Mesenchymal stem cell (in vitro differentiated cells and primary cell): ENCODE results near the gene NEXMIF.
"Not testable (repeated sequence)": the region's sequence is repeated elsewhere in the genome, so short reads cannot be mapped to it uniquely, and the experiment has no call there.

ENCODE experiments used
- DNase-seq: peaks from one replicate; pipeline ENCODE4 v3.0.0-alpha.2; 2013
- H2AFZ ChIP-seq: one replicate; pipeline ENCODE4 v1.6.1; 2013; ENCODE audit warnings: low read depth, mild to moderate bottlenecking, control low read depth, inconsistent platforms, low read length, moderate library complexity
- H2AK5ac ChIP-seq: 2 replicates; pipeline ENCODE4 v1.6.1; 2013; ENCODE audit warnings: low read length, moderate library complexity, mild to moderate bottlenecking, inconsistent platforms; ENCODE audit not compliant: severe bottlenecking
- H2BK120ac ChIP-seq: one replicate; pipeline ENCODE4 v1.6.1; 2013; ENCODE audit warnings: low read depth, mild to moderate bottlenecking, inconsistent platforms, low read length, moderate library complexity
- H2BK12ac ChIP-seq, 2 experiments: one replicate each; pipeline ENCODE4 v1.6.1; 2013; ENCODE audit warnings: inconsistent platforms in 2 of 2, low read length in 2 of 2, mild to moderate bottlenecking in 2 of 2, moderate library complexity in 2 of 2, control low read depth in 1 of 2
- H2BK15ac ChIP-seq: one replicate; pipeline ENCODE4 v1.6.1; 2013; ENCODE audit warnings: mild to moderate bottlenecking, low read depth, inconsistent platforms; ENCODE audit not compliant: poor library complexity, severe bottlenecking
- H2BK5ac ChIP-seq: 2 replicates; pipeline ENCODE4 v1.6.1; 2013; ENCODE audit warnings: low read depth, mild to moderate bottlenecking, low read length, control low read depth, inconsistent platforms; ENCODE audit not compliant: poor library complexity, severe bottlenecking
- H3K14ac ChIP-seq, 2 experiments: one replicate each; pipeline ENCODE4 v1.6.1; 2013; ENCODE audit warnings: inconsistent platforms in 2 of 2, low read length in 2 of 2, control low read depth in 1 of 2, mild to moderate bottlenecking in 1 of 2, moderate library complexity in 1 of 2
- H3K18ac ChIP-seq, 2 experiments: one replicate each; pipeline ENCODE4 v1.6.1; 2013; ENCODE audit warnings: inconsistent platforms in 2 of 2, low read length in 2 of 2, control low read depth in 1 of 2, low read depth in 1 of 2, mild to moderate bottlenecking in 1 of 2
- H3K23ac ChIP-seq, 2 experiments: one replicate each; pipeline ENCODE4 v1.6.1; 2013; ENCODE audit warnings: inconsistent platforms in 2 of 2, low read length in 2 of 2, mild to moderate bottlenecking in 2 of 2, moderate library complexity in 2 of 2, control low read depth in 1 of 2
- H3K27ac ChIP-seq: 2 replicates; pipeline ENCODE4 v1.5.1; 2013; ENCODE audit warnings: mild to moderate bottlenecking, moderate library complexity, low read length, control low read depth, inconsistent platforms; ENCODE audit not compliant: poor library complexity, severe bottlenecking
- H3K27me3 ChIP-seq, 2 experiments: 2 replicates each; pipeline versions ENCODE4 v1.6.1 to v1.7.0; 2013; ENCODE audit warnings: low read length in 2 of 2, mild to moderate bottlenecking in 2 of 2, moderate library complexity in 2 of 2, control low read depth in 1 of 2, inconsistent platforms in 1 of 2; ENCODE audit not compliant: control insufficient read depth in 1 of 2, insufficient read depth in 1 of 2
- H3K36me3 ChIP-seq, 2 experiments: 2 replicates each; pipeline versions ENCODE4 v1.6.1 to v1.7.0; 2013; ENCODE audit warnings: low read length in 2 of 2, control low read depth in 1 of 2, inconsistent platforms in 1 of 2, low read depth in 1 of 2, mild to moderate bottlenecking in 1 of 2; ENCODE audit not compliant: insufficient read depth in 2 of 2, control insufficient read depth in 1 of 2
- H3K4ac ChIP-seq, 2 experiments: one replicate each; pipeline ENCODE4 v1.6.1; 2013; ENCODE audit warnings: inconsistent platforms in 2 of 2, low read length in 2 of 2, mild to moderate bottlenecking in 2 of 2, moderate library complexity in 2 of 2, control low read depth in 1 of 2, low read depth in 1 of 2
- H3K4me1 ChIP-seq: 2 replicates; pipeline ENCODE4 v1.6.1; 2013; ENCODE audit warnings: low read depth, low read length, control low read depth; ENCODE audit not compliant: control insufficient read depth, insufficient read depth
- H3K4me2 ChIP-seq: 2 replicates; pipeline ENCODE4 v1.6.1; 2013; ENCODE audit warnings: low read length, mild to moderate bottlenecking, inconsistent platforms; ENCODE audit not compliant: poor library complexity, severe bottlenecking
- H3K4me3 ChIP-seq, 2 experiments: 2 replicates each; pipeline versions ENCODE4 v1.5.1 to v1.7.0; 2013; ENCODE audit warnings: low read length in 2 of 2, mild to moderate bottlenecking in 2 of 2, control low read depth in 1 of 2, low read depth in 1 of 2; ENCODE audit not compliant: insufficient read depth in 1 of 2
- H3K79me1 ChIP-seq: replicated peaks from 2 replicates; pipeline ENCODE4 v1.6.1; 2013; ENCODE audit warnings: mild to moderate bottlenecking, control low read depth, low read length, inconsistent platforms; ENCODE audit not compliant: poor library complexity, severe bottlenecking
- H3K9ac ChIP-seq: 2 replicates; pipeline ENCODE4 v1.7.0; 2013; ENCODE audit warnings: mild to moderate bottlenecking, low read length, moderate library complexity
- H3K9me3 ChIP-seq: 2 replicates; pipeline ENCODE4 v1.7.0; 2013; ENCODE audit warnings: mild to moderate bottlenecking, low read length; ENCODE audit not compliant: control insufficient read depth
- H4K8ac ChIP-seq: one replicate; pipeline ENCODE4 v1.6.1; 2013; ENCODE audit warnings: inconsistent platforms, mild to moderate bottlenecking, low read length, moderate library complexity
- H4K91ac ChIP-seq: one replicate; pipeline ENCODE4 v1.6.1; 2013; ENCODE audit warnings: mild to moderate bottlenecking, low read length, inconsistent platforms
- WGBS: methylation state at CpG from one replicate; pipeline ENCODE4 v1.1.7; 2013; ENCODE audit warnings: mixed read lengths; 5-methylcytosine and 5-hydroxymethylcytosine counted together

The NEXMIF gene

GRCh38 chrX:74835566-74835965 lies 89.7 kb downstream of the NEXMIF start:
- H3K9ac ChIP-seq, result no peak overlapping the region
- no peaks in the 10 kb centered on the region for H3K4me1 ChIP-seq
- no peak overlapping the region for H3K18ac ChIP-seq
- no peak overlapping the region for H3K23ac ChIP-seq
- H3K79me1 ChIP-seq, result no peaks in the 10 kb centered on the region
- H2AFZ ChIP-seq, result no peak overlapping the region
- H3K4ac ChIP-seq, result no peak overlapping the region
- no peak overlapping the region for H2BK15ac ChIP-seq
- H3K27me3 ChIP-seq, result no peaks in the 10 kb centered on the region
- H3K9me3 ChIP-seq, result no peaks in the 10 kb centered on the region
- H4K8ac ChIP-seq, result no peak overlapping the region
- no peaks in the 10 kb centered on the region for H3K36me3 ChIP-seq
- DNase-seq, result no peak
- no peak overlapping the region for H2BK12ac ChIP-seq
- H4K91ac ChIP-seq, result no peak overlapping the region
- no peak overlapping the region for H3K4me3 ChIP-seq
- H3K14ac ChIP-seq, result no peak overlapping the region
- H3K27ac ChIP-seq, result no peak overlapping the region
- H2BK5ac ChIP-seq, result no peak overlapping the region
- H2AK5ac ChIP-seq, result no peak overlapping the region
- no peak overlapping the region for H3K4me2 ChIP-seq
- H2BK120ac ChIP-seq, result no peak overlapping the region

- not testable (repeated sequence) for DNase-seq
- no CpG with 5 or more reads among the region's 2 CpGs for WGBS
These were observed 105.5 kb downstream of the NEXMIF start for GRCh38 chrX:74819797-74820196.

GRCh38 chrX:74814681-74815080 lies 110.6 kb downstream of the NEXMIF start:
- H3K23ac ChIP-seq, result no peak overlapping the region
- no peak overlapping the region for H2BK12ac ChIP-seq
- H3K4me2 ChIP-seq, result no peak overlapping the region
- H2BK15ac ChIP-seq, result no peak overlapping the region
- H4K91ac ChIP-seq, result no peak overlapping the region
- H3K79me1 ChIP-seq, result no peaks in the 10 kb centered on the region
- H3K4me1 ChIP-seq, result no peaks in the 10 kb centered on the region
- no peak overlapping the region for H3K27ac ChIP-seq
- no peak overlapping the region for H2AK5ac ChIP-seq
- DNase-seq, result no peak
- no peak overlapping the region for H3K18ac ChIP-seq
- no peak overlapping the region for H3K4ac ChIP-seq
- H4K8ac ChIP-seq, result no peak overlapping the region
- H3K9ac ChIP-seq, result no peak overlapping the region
- no peak overlapping the region for H2AFZ ChIP-seq
- H2BK120ac ChIP-seq, result no peak overlapping the region
- H3K36me3 ChIP-seq, result no peaks in the 10 kb centered on the region
- H3K9me3 ChIP-seq, result peaks cover 4% of the 10 kb centered on the region
- no peak overlapping the region for H3K14ac ChIP-seq
- H2BK5ac ChIP-seq, result no peak overlapping the region
- H3K27me3 ChIP-seq, result peaks cover 0 to 16% of the 10 kb centered on the region in 2 experiments
- H3K4me3 ChIP-seq, result no peak overlapping the region

More at GRCh38 chrX:74819797-74820196, 105.5 kb downstream of the NEXMIF start:
- H2AFZ ChIP-seq, H3K23ac ChIP-seq, H4K91ac ChIP-seq, H3K14ac ChIP-seq, H2AK5ac ChIP-seq, H3K36me3 ChIP-seq, H2BK5ac ChIP-seq, H3K27me3 ChIP-seq, H2BK15ac ChIP-seq, H2BK12ac ChIP-seq, H3K27ac ChIP-seq, H3K18ac ChIP-seq, H3K4me3 ChIP-seq, H3K9ac ChIP-seq, H4K8ac ChIP-seq, H3K4me2 ChIP-seq, H3K4ac ChIP-seq, H3K79me1 ChIP-seq, H2BK120ac ChIP-seq, H3K4me1 ChIP-seq: not testable (repeated sequence)
- peaks cover 12% of the 10 kb centered on the region for H3K9me3 ChIP-seq

GRCh38 chrX:74804574-74804973 lies 120.7 kb downstream of the NEXMIF start:
- H2BK5ac ChIP-seq, result no peak overlapping the region
- H2AFZ ChIP-seq, result no peak overlapping the region
- no peaks in the 10 kb centered on the region for H3K4me1 ChIP-seq
- H3K23ac ChIP-seq, result no peak overlapping the region
- H3K79me1 ChIP-seq, result no peaks in the 10 kb centered on the region
- no peak overlapping the region for H3K4ac ChIP-seq
- H3K27ac ChIP-seq, result no peak overlapping the region
- H2BK12ac ChIP-seq, result no peak overlapping the region
- 73% methylated on average over 4 of the region's 5 CpGs for WGBS
- no peaks in the 10 kb centered on the region for H3K27me3 ChIP-seq
- no peak overlapping the region for H3K18ac ChIP-seq
- no peak overlapping the region for H3K4me3 ChIP-seq
- no peak overlapping the region for H4K8ac ChIP-seq
- no peak for DNase-seq
- no peak overlapping the region for H2BK120ac ChIP-seq
- no peak overlapping the region for H3K14ac ChIP-seq
- H4K91ac ChIP-seq, result no peak overlapping the region
- H2AK5ac ChIP-seq, result no peak overlapping the region
- no peak overlapping the region for H2BK15ac ChIP-seq
- H3K4me2 ChIP-seq, result no peak overlapping the region
- H3K9me3 ChIP-seq, result peaks cover 3% of the 10 kb centered on the region
- no peak overlapping the region for H3K9ac ChIP-seq
- H3K36me3 ChIP-seq, result no peaks in the 10 kb centered on the region
